A549 treated with CORT108297 at 1 μM for 4 hours (cell line): ENCODE measurements around the gene ASPHD1. TPM values are rescaled to one million over a fixed set of nuclear protein-coding genes. Genes with fewer than 3 reads are reported as not detected.

Source experiments
- total RNA-seq: library from RNA; stranded (reverse); fragments of 200-300 nt; extraction: Qiagen RNA extraction; gene quantifications from 5 replicates; pipeline ENCODE4 v1.2.3, GENCODE V29; 2022

Gene ASPHD1, protein sequence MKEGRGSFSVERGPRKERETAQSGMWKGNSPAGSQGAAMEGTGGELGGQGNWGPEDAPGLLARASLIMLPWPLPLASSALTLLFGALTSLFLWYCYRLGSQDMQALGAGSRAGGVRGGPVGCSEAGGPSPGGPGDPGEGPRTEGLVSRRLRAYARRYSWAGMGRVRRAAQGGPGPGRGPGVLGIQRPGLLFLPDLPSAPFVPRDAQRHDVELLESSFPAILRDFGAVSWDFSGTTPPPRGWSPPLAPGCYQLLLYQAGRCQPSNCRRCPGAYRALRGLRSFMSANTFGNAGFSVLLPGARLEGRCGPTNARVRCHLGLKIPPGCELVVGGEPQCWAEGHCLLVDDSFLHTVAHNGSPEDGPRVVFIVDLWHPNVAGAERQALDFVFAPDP
- total RNA-seq: 16.3 to 30.7 TPM (median 27.0 TPM) in 5 replicates

DNA sequence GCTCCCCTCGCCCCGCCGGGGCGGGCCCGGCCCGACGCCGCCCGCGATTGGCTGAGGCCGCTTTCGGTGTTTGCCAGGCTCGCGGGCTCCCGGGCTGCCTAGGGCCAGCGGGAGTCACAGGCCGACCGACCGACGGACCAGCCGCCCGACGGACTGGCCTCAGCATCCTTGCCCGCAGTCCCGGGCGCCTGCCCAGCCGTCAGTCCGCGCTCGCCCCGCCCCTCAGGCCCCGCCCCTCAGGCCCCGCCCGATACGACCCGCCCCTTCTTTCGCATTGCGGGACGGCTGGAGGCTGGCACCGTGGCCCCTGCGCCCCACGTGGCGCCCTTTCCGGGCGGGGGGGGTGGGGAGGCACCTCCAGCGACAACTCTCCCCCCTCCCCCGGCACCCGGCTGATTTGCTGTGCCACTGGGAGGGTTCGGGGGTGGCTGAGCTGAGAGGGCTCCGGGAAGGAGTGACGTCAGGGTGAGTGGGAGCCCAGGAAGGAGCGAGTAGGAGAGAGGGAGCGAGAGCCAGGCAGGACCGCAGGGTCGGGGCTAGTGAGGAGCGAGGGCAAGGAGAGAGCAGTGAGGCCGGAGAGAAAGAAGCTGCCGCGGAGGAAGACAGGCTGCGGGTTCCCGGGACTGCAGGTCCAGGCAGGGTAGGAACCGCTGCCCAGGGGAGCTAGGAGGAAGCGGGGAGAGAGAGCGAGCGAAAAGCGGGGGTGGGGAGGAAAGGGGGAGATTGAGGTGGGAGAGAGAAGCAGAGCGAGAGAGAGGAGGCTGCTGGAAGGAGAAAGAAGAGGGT, at the start of gene ASPHD1:
TSS of gene ASPHD1 (plus strand) at position 387 of the 786 bp plus-strand sequence. CDS start 484 bp downstream, outside the sequence.

DNA sequence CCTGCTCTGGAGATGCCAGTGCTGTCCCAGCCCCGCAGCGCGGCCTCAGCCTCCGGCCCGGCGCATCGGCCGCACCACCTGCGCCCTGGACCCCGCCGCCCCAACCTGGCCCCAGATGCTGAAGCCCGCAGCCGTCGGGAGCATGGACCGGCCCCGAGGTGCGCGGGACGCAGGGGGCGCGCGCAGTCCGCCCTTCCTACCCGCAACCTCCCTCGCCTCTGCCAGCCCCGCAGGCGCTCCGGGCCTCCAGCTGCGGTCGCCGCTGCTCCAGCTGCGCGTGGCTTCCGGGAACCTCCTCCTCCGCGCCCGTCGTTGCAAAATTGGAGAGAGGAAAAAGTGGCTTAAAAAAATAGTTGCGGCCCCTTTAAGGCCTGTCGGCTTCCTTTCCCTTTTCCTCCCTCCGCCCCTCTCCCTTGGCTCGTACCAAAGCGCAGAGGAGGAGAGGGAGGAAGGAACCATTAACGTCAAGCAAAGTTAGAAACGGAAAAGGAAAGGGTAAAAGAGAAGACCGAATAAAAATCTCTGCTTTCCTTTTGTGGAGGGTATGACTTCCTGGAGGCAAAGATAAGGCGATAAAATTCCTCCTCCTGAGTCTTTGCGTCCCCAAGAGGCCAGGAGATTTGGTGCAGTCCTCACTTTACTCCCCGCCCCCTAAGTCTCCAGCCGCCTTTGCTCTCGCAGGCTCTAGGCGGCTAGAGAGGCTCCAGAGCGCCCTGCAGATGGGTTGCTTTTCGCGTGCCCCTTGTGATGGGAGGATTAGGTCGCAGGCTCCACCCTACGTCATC, 37.2 kb upstream of the ASPHD1 start, which contains the start of gene CDIPT:
TSS of gene CDIPT (minus strand) at position 343 of the 785 bp plus-strand sequence. CDS start 369 bp downstream, outside the sequence.

DNA sequence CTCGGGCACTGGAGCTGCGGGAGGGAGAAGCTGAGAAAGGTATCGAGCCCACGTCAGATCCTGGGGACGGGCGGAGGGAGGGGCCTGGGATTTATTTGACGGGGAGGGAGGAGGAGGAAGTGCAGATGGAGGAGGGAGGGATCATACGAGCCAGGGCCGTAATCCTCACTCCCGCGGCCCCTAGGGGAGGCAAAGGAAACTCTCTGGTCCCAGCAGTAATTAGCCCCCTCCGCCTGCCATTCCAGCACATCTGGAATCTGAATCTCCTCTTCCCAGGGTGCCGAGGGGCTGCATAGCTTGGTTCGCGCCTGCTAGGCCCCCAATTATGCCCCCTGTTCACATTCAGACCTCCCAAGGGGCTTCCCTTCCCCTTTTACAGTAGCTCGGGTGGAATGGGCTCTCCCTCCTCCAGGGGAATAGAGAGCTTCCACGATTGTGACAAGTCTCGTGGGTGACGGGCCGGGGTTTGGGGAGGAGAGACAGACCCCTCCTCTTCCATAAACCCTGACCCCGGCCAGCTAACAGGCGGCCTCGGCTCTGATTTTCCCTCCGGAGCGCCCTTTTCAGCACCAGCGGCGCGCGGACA, 679 bp upstream of the ASPHD1 start, which contains the start of gene SEZ6L2:
TSS of gene SEZ6L2 (minus strand) at position 35 of the 586 bp plus-strand sequence. CDS start 531 bp downstream, outside the sequence.

DNA sequence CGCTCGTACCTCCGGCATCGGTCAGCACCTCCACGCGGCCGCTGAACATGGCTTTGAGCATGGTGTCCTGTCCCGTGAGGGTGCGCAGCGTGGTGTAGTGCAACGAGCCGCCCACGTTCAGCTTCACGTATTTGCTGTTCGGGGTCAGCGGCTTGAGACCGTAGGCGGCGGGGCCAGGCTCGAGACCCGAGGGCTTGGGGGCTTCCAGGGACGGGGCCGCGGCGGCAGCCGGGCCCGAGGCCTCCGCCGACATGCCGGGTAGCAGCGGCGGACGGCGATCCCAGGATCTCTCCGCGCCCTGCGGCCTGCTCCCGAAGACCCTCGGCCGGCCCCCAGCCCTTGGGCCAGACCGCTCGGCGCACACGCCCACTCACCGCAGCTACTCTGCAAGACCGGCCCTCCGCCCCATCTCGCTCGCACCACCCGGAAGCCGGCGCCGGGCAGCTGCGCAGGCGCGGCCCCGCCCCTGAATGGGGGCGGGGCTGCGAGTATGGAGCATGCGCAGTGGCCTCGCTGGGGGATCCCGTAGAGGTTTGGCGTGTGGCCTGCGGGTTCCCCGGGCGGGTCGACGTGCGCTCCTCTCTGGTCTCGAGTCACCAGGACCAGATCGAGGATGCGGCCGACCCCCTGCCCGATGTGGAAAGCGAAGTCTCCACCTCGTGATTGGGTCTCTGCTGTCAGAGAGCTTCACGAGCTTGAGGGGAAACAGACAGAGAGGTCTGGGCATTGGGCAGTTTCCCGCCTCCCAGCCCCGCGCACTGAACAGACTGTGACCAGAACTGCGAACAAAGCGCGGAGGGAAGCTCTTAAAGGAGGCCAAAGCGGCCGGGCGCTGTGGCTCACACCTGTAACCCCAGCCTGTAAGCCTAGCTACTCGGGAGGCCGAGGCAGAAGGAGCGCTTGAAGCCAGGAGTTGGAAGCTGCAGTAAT, 25.8 kb downstream of the ASPHD1 start, which contains the start of gene KCTD13:
TSS of gene KCTD13 (minus strand) at position 446 of the 930 bp plus-strand sequence. CDS start at position 253, 193 bp downstream.

Other genes starting within 250 kb of the ASPHD1 start
- 0.02 to 0.05 TPM in 2 of 5 replicates, not detected in the others for gene SPN, start 237.2 kb upstream of the ASPHD1 start, total RNA-seq
- gene QPRT, start 221.3 kb upstream of the ASPHD1 start, total RNA-seq: 0.67 to 1.0 TPM (median 0.78 TPM) in 5 replicates
- gene C16orf54, start 154.5 kb upstream of the ASPHD1 start, total RNA-seq: not detected in 5 replicates
- gene ZG16, start 122.2 kb upstream of the ASPHD1 start, total RNA-seq: not detected in 5 replicates
- gene KIF22, start 109.7 kb upstream of the ASPHD1 start, total RNA-seq: 81.0 to 104 TPM (median 94.7 TPM) in 5 replicates
- gene MAZ, start 94.0 kb upstream of the ASPHD1 start, total RNA-seq: 150 to 192 TPM (median 180 TPM) in 5 replicates
- 0.24 to 0.51 TPM (median 0.30 TPM) in 5 replicates for gene PRRT2, start 88.3 kb upstream of the ASPHD1 start, total RNA-seq
- 42.7 to 48.5 TPM (median 46.7 TPM) in 5 replicates for gene PAGR1, start 84.3 kb upstream of the ASPHD1 start, total RNA-seq
- 111 to 140 TPM (median 130 TPM) in 5 replicates for gene MVP, start 80.0 kb upstream of the ASPHD1 start, total RNA-seq
- 64.0 to 105 TPM (median 103 TPM) in 5 replicates for gene CDIPT, start 37.3 kb upstream of the ASPHD1 start, total RNA-seq
- 16.9 to 23.6 TPM (median 21.7 TPM) in 5 replicates for gene SEZ6L2, start 938 bp upstream of the ASPHD1 start, total RNA-seq
- 14.2 to 21.4 TPM (median 19.0 TPM) in 5 replicates for gene KCTD13, start 25.7 kb downstream of the ASPHD1 start, total RNA-seq
- gene TMEM219, start 61.6 kb downstream of the ASPHD1 start, total RNA-seq: 78.2 to 104 TPM (median 102 TPM) in 5 replicates
- 24.7 to 36.8 TPM (median 34.0 TPM) in 5 replicates for gene TAOK2, start 73.4 kb downstream of the ASPHD1 start, total RNA-seq
- 13.5 to 17.8 TPM (median 15.3 TPM) in 5 replicates for gene HIRIP3, start 95.1 kb downstream of the ASPHD1 start, total RNA-seq
- gene INO80E, start 95.8 kb downstream of the ASPHD1 start, total RNA-seq: 107 to 127 TPM (median 109 TPM) in 5 replicates
- gene DOC2A, start 110.5 kb downstream of the ASPHD1 start, total RNA-seq: 1.7 to 3.3 TPM (median 2.7 TPM) in 5 replicates
- gene C16orf92, start 122.7 kb downstream of the ASPHD1 start, total RNA-seq: not detected in 5 replicates
- 0.23 to 0.58 TPM (median 0.42 TPM) in 5 replicates for gene TLCD3B, start 130.8 kb downstream of the ASPHD1 start, total RNA-seq
- 1,632 to 1,949 TPM (median 1,887 TPM) in 5 replicates for gene ALDOA, start 165.3 kb downstream of the ASPHD1 start, total RNA-seq
- gene PPP4C, start 175.5 kb downstream of the ASPHD1 start, total RNA-seq: 130 to 155 TPM (median 149 TPM) in 5 replicates
- 0.08 to 0.34 TPM (median 0.29 TPM) in 5 replicates for gene TBX6, start 191.4 kb downstream of the ASPHD1 start, total RNA-seq
- gene YPEL3, start 195.7 kb downstream of the ASPHD1 start, total RNA-seq: 6.0 to 12.1 TPM (median 10.9 TPM) in 5 replicates
- gene GDPD3, start 213.0 kb downstream of the ASPHD1 start, total RNA-seq: 1.2 to 3.0 TPM (median 1.8 TPM) in 5 replicates
- 31.0 to 37.4 TPM (median 35.7 TPM) in 5 replicates for gene MAPK3, start 222.7 kb downstream of the ASPHD1 start, total RNA-seq